HG03045 (cell line): ENCODE results near the gene GALNTL6.
"Not testable (repeated sequence)": the region's sequence is repeated elsewhere in the genome, so short reads cannot be mapped to it uniquely, and the experiment has no call there.

ENCODE experiments used
- ATAC-seq: cut with Tn5 transposase; IDR thresholded peaks from one replicate; pipeline ENCODE4 v1.9.1; 2021; ENCODE audit warnings: mild to moderate bottlenecking, moderate library complexity; ENCODE audit not compliant: unreplicated experiment

Gene GALNTL6

DNA sequence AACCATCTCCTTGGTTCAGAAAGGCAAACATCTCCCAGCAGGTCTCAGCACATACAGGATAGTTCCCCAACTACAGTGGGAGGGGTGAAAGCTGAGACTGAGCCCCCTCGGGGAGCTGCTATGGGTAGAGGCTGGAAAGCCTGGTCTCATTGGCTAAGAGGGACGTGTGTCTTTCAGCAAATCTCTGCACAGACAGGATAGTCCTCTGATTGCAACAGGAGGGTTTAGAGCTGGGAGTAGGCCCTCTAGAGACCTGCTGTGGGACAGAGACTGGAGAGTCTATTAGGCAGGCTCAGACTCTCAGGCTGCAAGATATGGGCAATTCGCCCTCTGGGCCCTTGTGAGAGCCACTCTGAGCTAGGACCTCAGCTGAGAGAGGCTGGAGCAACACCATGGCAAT is 1083.8 kb downstream of the GALNTL6 start:
- ATAC-seq, result no peak

DNA sequence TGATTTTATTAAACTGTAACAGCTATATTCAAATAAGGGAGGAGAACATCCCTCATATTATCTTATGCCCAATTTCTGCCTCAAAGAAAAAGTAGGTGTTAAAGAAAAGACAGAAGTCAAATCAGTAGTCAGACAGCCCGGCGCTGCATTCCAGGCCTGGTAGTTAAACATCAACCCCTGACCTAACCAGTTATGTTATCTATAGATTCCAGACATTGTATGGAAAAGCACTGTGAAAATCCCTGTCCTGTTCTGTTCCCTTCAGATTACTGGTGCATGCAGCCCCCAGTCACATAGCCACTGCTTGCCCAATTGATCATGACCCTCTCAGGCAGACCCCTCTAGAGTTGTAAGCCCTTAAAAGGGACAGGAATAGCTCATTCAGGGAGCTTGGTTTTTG is 1085.5 kb downstream of the GALNTL6 start:
- ATAC-seq, result no peak

DNA sequence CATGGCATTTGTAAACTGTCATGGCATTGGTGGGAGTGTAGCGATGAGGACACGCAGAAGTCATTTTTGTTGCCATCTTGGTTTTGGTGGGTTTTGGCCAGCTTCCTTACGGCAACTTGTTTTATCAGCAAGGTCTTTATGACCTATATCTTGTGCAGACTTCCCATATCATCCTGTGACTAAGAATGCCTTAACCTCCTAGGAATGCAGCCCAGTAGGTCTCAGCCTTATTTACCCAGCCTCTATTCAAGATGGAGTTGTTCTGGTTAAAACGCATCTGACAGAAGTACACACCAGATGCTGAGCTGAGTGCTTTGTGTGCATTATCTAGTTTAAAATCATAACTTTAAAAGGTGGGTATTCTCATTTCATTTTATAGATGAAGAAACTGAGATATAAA is 1086.7 kb downstream of the GALNTL6 start:
- no peak for ATAC-seq

DNA sequence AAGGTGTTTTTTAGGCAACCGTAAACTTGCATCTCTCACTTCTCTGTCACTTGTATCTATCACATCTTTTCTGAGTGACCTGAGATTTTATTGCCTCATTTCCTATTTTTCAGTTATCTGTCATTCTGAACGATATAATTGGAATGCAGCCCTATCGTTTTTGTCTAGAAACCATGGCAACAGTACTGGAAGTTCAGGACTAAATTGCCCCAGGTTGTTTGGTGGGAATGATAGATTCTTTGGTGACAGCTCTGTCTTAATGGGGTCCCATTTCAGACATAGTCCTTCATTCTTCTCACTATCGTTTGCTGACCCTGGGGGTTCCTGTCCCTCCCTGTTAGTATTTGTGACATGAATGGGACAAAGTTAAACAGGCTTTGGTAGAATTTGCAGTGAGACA is 1087.7 kb downstream of the GALNTL6 start:
- ATAC-seq, result no peak

DNA sequence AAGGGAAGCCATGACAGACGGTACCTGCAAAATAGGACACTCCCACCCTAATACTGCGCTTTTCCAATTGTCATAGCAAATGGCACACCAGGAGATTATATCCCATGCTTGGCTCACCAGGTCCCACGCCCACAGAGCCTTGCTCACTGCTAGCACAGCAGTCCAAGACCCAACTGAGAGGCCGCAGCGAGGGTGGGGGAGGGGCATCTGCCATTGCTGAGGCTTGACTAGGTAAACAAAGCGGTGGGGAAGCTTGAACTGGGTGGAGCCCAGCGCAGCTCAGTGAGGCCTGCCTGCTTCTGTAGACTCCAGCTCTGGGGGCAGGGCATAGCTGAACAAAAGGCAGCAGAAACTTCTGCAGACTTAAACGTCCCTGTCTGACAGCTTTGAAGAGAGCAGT is 1099.3 kb downstream of the GALNTL6 start:
- not testable (repeated sequence) for ATAC-seq

DNA sequence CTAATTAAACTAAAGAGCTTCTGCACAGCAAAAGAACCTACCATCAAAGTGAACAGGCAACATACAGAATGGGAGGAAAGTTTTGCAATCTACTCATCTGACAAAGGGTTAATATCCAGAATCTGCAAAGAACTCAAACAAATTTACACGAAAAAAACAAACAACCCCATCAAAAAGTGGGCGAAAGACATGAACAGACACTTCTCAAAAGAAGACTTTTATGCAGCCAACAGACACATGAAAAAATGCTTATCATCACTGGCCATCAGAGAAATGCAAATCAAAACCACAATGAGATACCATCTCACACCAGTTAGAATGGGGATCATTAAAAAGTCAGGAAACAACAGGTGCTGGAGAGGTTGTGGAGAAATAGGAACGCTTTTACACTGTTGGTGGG is 1104.2 kb downstream of the GALNTL6 start:
- not testable (repeated sequence) for ATAC-seq

DNA sequence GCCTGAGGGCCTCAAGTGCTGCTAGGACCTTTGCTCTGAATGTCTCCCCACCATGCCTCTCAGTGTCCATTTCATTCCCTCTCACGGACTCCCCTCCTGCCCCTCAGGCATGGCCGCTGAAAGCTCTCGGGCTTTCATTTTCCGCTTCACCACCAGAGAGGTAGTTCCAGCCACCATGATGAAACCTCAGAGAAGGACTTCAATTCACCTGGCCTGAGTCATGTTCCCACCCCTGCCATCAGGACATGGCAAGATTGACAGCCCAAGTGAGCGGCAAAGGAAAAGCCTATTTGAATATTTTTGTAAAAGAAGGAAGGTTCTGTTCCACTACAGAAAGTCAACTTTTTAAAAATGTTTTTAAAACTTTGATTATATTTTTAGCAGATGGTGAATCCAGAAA is 1106.1 kb downstream of the GALNTL6 start:
- ATAC-seq, result no peak

DNA sequence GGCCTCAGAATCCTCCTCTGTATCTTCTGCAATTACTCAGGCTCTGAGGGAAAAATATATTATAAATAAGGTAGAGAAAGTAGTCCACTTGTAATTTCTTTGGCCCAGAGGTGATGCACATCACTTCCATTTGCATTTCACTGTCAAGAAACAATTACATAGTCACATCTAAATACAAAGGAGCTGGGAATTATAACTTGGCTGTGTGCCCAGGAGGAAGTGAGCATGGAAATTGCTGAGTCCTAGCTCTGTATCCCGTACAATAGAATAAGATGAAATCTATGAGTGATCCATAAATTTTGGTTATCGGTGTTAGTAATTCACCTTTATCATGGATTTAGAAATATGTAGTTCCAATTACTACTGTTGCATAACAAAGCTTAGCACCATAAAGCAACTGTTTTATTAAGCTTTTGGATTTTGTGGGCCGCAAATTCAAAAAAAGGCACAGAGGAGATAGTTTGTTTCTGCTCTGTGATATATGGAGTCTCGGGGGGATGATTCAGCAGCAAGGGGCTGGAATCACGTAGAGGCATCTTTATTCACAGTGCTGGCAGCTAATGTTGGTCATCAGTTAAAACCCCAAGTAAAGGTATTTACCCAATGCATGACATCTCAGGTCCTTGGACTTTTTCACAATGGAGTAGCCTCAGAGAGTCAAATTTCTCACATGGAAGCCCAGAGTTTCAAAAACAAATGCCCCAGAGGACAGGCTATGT is 1114.1 kb downstream of the GALNTL6 start:
- ATAC-seq, result no peak

DNA sequence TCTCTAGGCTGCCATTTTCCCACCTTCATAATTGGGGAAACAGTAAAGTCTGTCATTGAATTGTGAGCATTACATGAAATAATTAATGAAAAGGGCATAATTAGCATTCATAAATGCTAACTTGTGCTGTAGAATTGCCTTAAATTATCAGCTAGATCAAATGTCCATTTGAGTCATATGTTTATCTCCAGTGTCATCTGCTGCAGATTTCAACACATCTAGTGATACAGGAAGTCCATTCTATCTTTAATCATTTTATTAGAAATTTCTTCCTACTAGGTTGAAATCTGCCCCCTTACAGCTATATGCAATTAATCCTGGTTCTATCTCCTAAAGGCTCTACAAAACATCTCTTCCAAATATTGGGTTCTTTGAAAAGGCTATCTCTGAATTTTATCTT is 1115.1 kb downstream of the GALNTL6 start:
- ATAC-seq, result no peak

DNA sequence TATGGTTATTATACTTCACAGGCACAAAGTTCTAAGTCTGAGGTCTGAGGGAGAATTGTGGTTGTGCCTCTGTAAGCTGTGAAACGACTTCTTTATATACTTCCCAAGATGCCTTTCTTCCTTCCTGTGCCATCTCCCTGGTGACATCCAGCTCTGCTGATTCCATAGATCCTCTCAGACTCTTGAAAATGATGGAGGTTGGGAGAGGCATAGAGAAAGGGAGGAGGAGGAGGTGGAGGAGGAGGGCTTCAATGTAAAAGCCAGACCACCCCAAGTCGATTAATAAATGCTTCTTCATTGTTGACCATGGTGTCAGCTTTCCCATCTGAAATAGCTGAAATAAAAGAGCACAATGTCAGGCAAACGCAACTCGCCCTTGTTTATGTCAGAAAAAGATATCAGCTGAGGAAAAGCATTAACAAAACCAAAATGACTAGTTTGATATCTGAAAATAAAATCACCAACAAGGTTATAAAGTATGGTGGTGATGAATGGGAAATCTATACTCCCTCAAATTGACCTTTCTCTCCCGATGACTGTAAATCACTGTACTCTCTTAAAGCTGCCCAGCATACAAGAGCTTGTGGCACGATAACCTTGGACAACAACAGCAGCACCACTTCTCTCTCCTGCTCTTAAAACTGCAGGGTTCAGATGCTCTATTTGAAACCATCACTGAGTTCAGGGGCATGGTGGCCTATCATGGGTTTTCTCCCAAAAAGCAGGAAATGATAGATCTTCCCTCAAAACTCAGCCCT is 1125.0 kb downstream of the GALNTL6 start:
- no peak for ATAC-seq

DNA sequence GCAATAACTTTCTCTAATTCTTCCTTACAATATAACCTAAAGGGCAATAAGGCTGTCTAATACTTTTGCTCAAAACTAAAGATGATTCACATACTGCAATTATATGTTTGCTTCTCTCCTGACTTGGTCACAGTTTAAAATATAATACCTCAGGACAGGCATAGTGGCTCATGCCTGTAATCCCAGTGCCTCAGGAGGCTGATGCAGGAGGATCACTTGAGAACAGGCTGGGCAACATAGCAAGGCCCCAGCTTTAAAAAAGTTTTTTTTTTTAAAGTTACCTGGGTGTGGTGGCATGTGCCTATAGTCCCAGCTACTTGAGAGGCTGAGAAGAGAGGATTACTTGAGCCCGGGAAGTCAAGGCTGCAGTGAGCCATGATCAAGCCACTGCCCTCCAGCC is 1125.7 kb downstream of the GALNTL6 start:
- ATAC-seq, result no peak

DNA sequence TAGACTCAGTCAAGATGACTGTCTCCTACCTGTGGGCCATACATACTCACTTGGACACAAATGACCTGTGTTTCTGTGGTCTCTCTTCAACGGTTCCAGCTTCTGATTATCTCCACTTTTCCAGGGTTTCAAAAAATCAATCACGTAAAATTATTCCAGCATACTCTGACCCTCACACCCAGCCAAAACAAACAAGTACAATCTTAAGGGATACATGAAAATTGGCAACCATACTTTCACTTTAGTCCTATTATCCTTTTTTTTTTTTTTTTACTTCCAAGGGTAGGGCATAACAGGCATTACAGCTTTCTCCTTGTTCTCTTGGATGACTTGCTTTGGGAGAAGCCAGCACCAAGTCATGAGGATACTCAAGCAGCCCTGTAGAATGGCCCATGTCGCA is 1129.6 kb downstream of the GALNTL6 start:
- no peak for ATAC-seq

DNA sequence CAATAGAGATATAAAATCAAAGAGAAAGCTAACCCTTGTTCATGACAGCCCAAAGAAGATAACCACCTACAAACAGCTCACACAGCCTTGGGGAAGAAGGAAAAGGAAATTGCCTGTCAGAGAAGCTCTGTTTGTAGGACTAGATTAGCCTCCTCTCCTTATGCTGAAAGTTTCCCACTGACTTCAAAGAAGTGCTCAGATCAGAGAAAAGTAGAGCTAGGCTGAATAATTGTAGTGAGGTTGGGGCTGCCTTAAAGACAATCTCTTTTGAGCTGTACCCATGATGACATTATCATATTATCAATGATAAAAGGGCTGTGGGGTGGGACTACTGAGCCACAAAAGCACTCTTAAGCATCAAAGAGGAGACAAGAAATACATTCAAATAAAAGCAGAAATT is 1132.4 kb downstream of the GALNTL6 start:
- no peak for ATAC-seq

DNA sequence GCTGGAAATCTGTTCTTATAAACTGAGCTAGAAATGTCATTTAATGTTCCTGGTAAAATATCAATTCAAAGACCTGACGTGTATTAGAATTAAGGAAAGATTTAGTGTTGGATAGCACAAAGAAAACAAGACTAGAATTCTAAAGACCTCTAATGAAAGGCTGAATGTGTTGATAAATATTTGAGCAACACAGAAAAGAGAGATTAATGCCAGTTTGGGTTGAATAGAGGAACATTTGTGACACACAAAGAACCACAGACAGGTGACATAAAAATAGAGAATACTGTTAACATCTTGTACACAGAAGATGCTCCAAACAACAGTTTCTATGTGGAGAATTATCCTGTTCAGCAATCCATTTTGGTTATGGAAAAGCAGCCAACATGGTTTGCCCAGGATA is 1133.3 kb downstream of the GALNTL6 start:
- ATAC-seq, result no peak

DNA sequence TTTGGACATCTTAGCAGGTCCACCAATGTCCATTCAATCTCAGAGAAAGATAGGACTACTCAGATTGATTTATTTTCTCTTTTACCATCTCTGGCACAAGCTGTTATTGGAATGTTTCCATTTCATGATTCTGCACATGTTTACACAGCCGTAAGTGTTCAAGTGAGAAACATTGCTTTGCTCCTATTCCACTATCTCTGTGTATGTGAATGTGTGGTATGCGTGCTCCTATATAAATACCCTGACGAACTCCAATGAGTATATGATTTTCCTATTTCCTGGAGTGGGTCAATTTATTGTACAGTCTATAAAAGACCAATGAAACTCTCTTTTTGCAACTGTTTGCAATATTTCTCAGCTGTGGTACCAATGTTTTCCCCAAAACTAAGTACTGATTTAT is 1134.4 kb downstream of the GALNTL6 start:
- ATAC-seq, result no peak

DNA sequence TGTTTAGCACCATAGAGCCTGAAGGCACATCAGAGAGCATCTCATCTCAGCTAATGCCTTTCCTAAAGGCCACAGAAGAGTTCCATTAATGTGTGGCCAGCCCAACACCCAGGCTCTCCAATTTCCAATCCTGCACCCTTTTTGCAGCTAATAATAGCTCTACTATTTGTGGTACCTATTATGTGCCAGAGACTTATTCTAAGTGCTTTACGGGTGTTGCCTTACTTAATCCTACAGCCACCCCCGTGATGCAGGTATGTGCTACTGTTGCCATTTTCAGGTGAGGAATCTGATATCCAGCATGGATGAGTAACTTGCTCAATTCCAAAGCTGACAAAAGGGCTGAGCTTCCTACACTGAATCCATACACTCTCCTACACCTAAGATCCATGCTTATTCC is 1137.8 kb downstream of the GALNTL6 start:
- ATAC-seq, result no peak

DNA sequence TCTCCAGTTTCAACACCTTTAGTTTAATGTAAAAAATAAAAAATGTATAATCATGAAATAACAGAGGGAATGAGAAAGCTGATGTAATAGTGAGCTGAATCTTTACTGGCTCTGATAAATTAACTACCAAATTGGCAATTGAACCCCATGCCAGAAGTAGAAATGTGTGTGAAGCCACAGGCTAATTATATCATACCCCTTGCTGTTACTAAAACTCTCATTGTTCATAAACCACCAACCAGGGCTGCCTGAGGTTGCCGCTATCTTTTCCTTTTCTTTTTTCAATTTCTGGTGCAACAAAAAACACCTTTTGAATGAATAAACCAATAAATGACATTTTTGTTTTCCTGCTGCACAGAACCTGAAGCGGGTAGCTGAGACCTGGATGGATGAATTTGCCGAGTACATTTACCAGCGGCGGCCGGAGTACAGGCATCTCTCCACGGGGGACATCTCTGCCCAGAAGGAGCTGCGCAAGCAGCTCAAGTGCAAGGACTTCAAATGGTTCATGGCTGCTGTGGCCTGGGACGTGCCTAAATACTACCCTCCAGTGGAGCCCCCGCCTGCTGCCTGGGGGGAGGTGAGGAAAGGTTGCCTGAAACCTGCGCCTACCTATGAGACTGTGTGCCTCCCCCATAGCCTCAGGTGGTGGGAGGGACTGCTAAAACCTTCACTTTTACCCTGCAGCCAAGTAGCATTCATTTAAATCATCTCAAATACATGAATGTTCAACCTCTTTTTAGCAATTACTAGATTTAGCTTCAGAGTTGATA is 1138.7 kb downstream of the GALNTL6 start:
- no peak for ATAC-seq

DNA sequence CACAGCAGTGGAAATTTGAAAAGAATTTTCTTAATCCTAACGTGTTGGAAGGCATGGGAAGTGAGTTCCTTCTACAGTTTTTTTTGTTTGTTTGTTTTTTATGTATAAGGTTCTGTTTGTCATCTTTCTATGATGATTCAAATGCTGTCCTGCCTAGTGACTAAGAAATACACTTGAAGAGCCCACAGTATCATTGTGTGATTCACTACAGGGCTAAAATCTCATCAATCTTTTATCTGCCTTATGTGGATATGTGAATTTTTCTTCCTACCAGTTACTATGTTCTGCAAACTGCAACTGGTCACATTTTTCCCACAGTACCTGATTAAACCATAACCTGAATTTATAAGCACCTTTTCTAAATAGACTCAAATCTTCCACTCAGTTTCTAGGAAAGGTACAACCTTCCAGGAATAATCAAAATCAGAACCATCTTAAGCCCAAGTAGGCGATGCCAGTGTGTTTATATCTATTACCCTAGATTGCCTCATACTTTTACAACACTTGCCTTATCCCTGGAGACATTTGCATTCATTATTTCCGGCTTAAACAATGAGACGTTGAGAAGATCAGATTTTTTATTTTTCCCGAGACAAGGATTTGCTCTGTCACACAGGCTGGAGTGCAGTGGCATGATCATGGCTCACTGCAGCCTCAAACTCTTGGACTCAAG is 1140.8 kb downstream of the GALNTL6 start:
- ATAC-seq, result no peak

DNA sequence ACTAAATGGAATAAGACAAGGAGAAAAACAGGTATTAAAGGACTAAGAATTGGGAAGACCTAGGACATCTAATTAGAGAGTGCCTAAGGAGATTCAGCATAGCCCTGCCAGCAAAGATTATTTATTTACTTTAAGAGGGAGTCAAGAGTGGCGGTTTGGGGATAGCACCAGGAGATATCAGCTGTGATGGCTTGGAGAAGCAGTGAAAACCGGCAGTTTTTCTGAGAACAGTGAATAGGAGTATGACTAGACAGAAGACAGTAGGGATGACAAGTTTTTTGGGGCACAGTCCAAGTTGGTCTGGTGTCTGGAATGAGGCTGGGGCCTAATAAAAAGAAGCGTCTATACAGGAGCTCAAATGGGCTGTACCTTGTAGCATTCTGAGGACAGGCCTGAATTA is 1143.1 kb downstream of the GALNTL6 start:
- not testable (repeated sequence) for ATAC-seq

DNA sequence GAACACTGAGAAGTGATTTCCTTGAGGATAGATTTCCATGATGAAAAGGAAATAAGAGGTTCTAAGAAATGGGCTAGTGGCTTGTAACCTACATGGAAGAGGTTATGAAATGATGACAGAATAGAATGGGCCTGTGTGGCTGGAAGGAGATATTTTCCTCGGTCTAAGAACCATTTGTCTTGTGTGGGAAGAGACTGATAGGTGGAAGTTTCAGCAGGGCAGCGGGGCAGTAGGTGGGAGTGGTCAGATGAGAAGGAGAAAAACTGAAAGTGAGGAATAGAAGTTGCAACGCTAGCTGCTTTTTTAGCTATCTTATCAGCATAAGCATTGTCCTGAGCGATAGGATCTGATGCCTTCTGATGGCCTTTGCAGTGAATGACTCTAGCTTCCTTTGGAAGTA is 1144.0 kb downstream of the GALNTL6 start:
- ATAC-seq, result no peak
